ENCODE results near the gene FAM221A. TPM values are rescaled to one million over a fixed set of nuclear protein-coding genes. Genes with fewer than 3 reads are reported as not detected.

FAM221A gene
- total and polyA plus RNA-seq, 9 of the 15 experiments (the other 6 are each of a cell fraction or from before 2014, with no cell fraction given), result not detected

GRCh38 chr7:23685731-23686130 lies 5.7 kb downstream of the FAM221A start:
- Histone ChIP-seq H3K4me2 (ENCODE audit: insufficient read depth, low read length) (no peak overlapping the region), H3K9me3 (replicated peaks; ENCODE audit: control insufficient read depth, insufficient read depth, low read depth, low read length) (no peaks in the 10 kb centered on the region), H3K9ac (ENCODE audit: insufficient read depth in 1 of 2, low read depth in 2 of 2, low read length in 2 of 2) (no peak overlapping the region), H3K4me3 (no peak overlapping the region), H3K79me2 (ENCODE audit: control insufficient read depth, insufficient read depth, low read length) (no peaks in the 10 kb centered on the region), H3K36me3 (ENCODE audit: control insufficient read depth, insufficient read depth, low read length) (no peaks in the 10 kb centered on the region), H3K4me1 (replicated peaks in 1 of 2; ENCODE audit: control insufficient read depth in 2 of 2, insufficient read depth in 2 of 2, low read length in 2 of 2) (no peaks in the 10 kb centered on the region), H3K27me3 (ENCODE audit: control insufficient read depth in 2 of 2, insufficient read depth in 2 of 2, low read length in 2 of 2) (0 out of 5 replicates have a peak, but pooled peaks cover 0 to 3% of the 10 kb centered on the region in 2 experiments), H2AFZ (ENCODE audit: low read depth, low read length) (peak overlapping the region; percentile 64), H3K9me1 (ENCODE audit: control insufficient read depth, insufficient read depth, low read length) (no peaks in the 10 kb centered on the region), H3K27ac (ENCODE audit: extremely low read depth, low read depth, low read length) (no peak overlapping the region), H4K20me1 (replicated peaks; ENCODE audit: control insufficient read depth, insufficient read depth, low read length) (no peaks in the 10 kb centered on the region)
- intact Hi-C loops (cut with micrococcal nuclease), result no loop called here
- TF ChIP-seq HCFC1 (IDR thresholded peaks at IDR 0.05; ENCODE audit: low read depth, low read length) (no peak), ZBTB40 (IDR thresholded peaks at IDR 0.05) (peak; percentile 66), ZBTB40 (CRISPR knock-in tag; IDR thresholded peaks at IDR 0.05) (no peak)
- ATAC-seq, result peak; percentile 37; the same call in 1 of the 3 replicates
- DNase-seq (ENCODE audit: extremely low read depth in 1 of 4, low spot score in 3 of 4), result no peak
- FAIRE-seq, result peak; percentile 51
- ChIA-PET CTCF (ENCODE audit: low intra/inter-chr PET ratio) (no interaction called here), POLR2A (no interaction called here)
- no TSS peak for BruUV-seq (replicated peaks)
- in situ Hi-C loops (cut with MboI), result no loop called here
- WGBS (ENCODE audit: insufficient coverage, low coverage, missing lambda C conversion rate), result 0% methylated on average over 3 of the region's 3 CpGs

All from K562 (cell line).